A673 (cell line): ENCODE measurements around the gene USP36. TPM values are rescaled to one million over a fixed set of nuclear protein-coding genes. Genes with fewer than 3 reads are reported as not detected.

Source experiments
- BruUV-seq: library from RNA; stranded (reverse); fragments of 400-500 nt; replicated peaks from 2 replicates; lab custom pipeline; 2021; lab: Mats Ljungman, UMichigan
- CTCF ChIA-PET: fragments of 300-600 bp; sonication (Branson Sonifier 250); formaldehyde crosslinking; loops from one replicate; lab custom pipeline; 2022; ENCODE audit warnings: antibody characterized with exemption; lab: Charles Lee
- POLR2A ChIA-PET: fragments of 300-600 bp; sonication (Branson Sonifier 250); formaldehyde crosslinking; loops from one replicate; lab custom pipeline; 2022; ENCODE audit warnings: antibody characterized with exemption; ENCODE audit not compliant: low non-redundant PET; lab: Charles Lee
- DNase-seq: peaks from one replicate; pipeline ENCODE4 v3.0.0-alpha.2; 2015; ENCODE audit warnings: low spot score
- H3K27ac ChIP-seq: fragments of 200-600 bp; sonication (generic); 2 replicates; pipeline ENCODE4 v1.5.1; 2016; ENCODE audit warnings: mixed run types, low read depth, mild to moderate bottlenecking, mixed read lengths, antibody characterized with exemption, low read length; ENCODE audit not compliant: poor library complexity, severe bottlenecking
- H3K27me3 ChIP-seq: fragments of 200-600 bp; sonication (generic); replicated peaks from 2 replicates; pipeline ENCODE4 v1.6.1; 2017; ENCODE audit warnings: mixed run types, low read depth, mild to moderate bottlenecking, mixed read lengths, antibody characterized with exemption, low read length; ENCODE audit not compliant: insufficient read depth, poor library complexity
- H3K36me3 ChIP-seq: fragments of 200-600 bp; sonication (generic); 2 replicates; pipeline ENCODE4 v1.6.1; 2016; ENCODE audit warnings: mixed run types, mild to moderate bottlenecking, mixed read lengths, antibody characterized with exemption, low read length; ENCODE audit not compliant: insufficient read depth, poor library complexity, severe bottlenecking
- H3K4me1 ChIP-seq: fragments of 200-600 bp; sonication (generic); 2 replicates; pipeline ENCODE4 v1.6.1; 2017; ENCODE audit warnings: mixed run types, mild to moderate bottlenecking, mixed read lengths, antibody characterized with exemption, low read length; ENCODE audit not compliant: insufficient read depth, poor library complexity, severe bottlenecking
- H3K4me3 ChIP-seq: fragments of 200-600 bp; sonication (generic); 2 replicates; pipeline ENCODE4 v1.5.1; 2016; ENCODE audit warnings: low read depth, mixed run types, mild to moderate bottlenecking, mixed read lengths, low read length; ENCODE audit not compliant: poor library complexity, severe bottlenecking
- H3K9me3 ChIP-seq: fragments of 200-600 bp; sonication (generic); 2 replicates; pipeline ENCODE4 v1.6.1; 2016; ENCODE audit warnings: mixed run types, low read depth, mild to moderate bottlenecking, mixed read lengths, antibody characterized with exemption, low read length; ENCODE audit not compliant: poor library complexity, severe bottlenecking
- EZH2 ChIP-seq: fragments of 200-600 bp; sonication (generic); IDR thresholded peaks from 2 replicates; pipeline ENCODE4 v1.6.1; 2017; ENCODE audit warnings: borderline replicate concordance, low read depth, mild to moderate bottlenecking, mixed read lengths, antibody characterized with exemption, low read length; ENCODE audit not compliant: poor library complexity, severe bottlenecking
- intact Hi-C: fragments of 100-400 bp; cut with micrococcal nuclease; formaldehyde crosslinking; loops from one replicate; pipeline ENCODE4 v1.10.0; 2022; ENCODE audit not compliant: unreplicated experiment
- total RNA-seq: library from RNA; stranded (reverse); gene quantifications from 2 replicates; pipeline ENCODE4 v1.2.3, GENCODE V29; 2021
- TF ChIP-seq, protein P1 (sequence below): fragments of 300-800, 200-600 bp; sonication (generic); conservative IDR thresholded peaks from 2 replicates; pipeline ENCODE4 v1.5.1; 2017; ENCODE audit warnings: low read depth, mild to moderate bottlenecking, antibody characterized with exemption, low read length, moderate library complexity, mixed read lengths

The USP36 gene
- total RNA-seq, 1 experiment from 2014 or later: 74.9 TPM

DNA sequence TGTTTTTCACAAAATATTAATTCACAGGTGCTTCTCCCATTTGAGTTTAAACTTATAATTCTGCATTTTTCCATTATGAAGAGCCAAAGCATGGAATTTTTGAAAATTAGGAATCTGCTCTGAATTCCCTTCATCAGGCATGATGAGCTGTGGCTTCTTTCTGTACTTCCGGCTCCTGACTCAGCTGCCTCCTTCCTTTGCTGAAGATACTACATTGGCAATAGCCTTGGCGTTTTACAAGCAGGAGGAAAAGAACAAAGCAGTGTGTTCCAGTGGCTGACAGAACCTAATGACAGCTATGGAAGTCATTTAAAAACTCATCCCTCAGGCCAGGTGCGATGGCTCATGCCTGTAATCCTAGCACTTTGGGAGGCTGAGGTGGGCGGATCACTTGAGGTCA is 18.4 kb upstream of the USP36 start:
- Histone ChIP-seq H3K27ac (no peak overlapping the region), H3K36me3 (no peaks in the 10 kb centered on the region), H3K9me3 (no peaks in the 10 kb centered on the region), H3K27me3 (no peaks in the 10 kb centered on the region), H3K4me3 (no peak overlapping the region), H3K4me1 (no peaks in the 10 kb centered on the region)
- CTCF ChIA-PET: interaction anchor here (0.7 kb wide), 1 partner anchor 46 kb away, joined by 3 read pairs; no protein-coding TSS in a partner anchor
- TF ChIP-seq, protein P1, sequence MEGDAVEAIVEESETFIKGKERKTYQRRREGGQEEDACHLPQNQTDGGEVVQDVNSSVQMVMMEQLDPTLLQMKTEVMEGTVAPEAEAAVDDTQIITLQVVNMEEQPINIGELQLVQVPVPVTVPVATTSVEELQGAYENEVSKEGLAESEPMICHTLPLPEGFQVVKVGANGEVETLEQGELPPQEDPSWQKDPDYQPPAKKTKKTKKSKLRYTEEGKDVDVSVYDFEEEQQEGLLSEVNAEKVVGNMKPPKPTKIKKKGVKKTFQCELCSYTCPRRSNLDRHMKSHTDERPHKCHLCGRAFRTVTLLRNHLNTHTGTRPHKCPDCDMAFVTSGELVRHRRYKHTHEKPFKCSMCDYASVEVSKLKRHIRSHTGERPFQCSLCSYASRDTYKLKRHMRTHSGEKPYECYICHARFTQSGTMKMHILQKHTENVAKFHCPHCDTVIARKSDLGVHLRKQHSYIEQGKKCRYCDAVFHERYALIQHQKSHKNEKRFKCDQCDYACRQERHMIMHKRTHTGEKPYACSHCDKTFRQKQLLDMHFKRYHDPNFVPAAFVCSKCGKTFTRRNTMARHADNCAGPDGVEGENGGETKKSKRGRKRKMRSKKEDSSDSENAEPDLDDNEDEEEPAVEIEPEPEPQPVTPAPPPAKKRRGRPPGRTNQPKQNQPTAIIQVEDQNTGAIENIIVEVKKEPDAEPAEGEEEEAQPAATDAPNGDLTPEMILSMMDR: no peak
- no peak for TF ChIP-seq EZH2
- POLR2A ChIA-PET: no interaction called here
- BruUV-seq: no TSS peak
- no peak for DNase-seq
- intact Hi-C loops: no loop called here

DNA sequence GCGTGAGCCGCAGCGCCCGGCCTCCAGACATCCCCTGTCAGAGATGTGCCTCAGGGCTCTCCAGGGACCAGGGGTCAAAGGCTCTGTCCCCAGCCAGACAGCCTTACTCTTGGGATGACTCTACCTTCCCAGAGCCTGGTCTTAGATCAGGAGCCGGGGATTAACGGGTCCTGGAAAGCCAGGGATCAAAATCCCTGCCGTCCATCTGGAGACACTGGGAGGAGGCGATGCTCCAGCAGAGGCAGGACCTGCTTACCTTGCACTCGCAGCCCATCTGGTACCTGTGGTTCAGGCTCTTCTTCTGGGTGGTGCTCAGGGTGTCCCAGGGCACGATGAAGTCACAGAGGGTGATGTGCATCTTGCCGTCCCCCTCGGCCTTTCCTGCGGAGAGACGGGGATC is 16.7 kb upstream of the USP36 start:
- CTCF ChIA-PET: no interaction called here
- Histone ChIP-seq H3K27ac (no peak overlapping the region), H3K9me3 (no peaks in the 10 kb centered on the region), H3K4me3 (no peak overlapping the region), H3K4me1 (no peaks in the 10 kb centered on the region), H3K36me3 (no peaks in the 10 kb centered on the region), H3K27me3 (no peaks in the 10 kb centered on the region)
- no TSS peak for BruUV-seq
- DNase-seq: no peak
- TF ChIP-seq, protein P1: no peak
- TF ChIP-seq EZH2: no peak
- POLR2A ChIA-PET: no interaction called here
- intact Hi-C loops: no loop called here

DNA sequence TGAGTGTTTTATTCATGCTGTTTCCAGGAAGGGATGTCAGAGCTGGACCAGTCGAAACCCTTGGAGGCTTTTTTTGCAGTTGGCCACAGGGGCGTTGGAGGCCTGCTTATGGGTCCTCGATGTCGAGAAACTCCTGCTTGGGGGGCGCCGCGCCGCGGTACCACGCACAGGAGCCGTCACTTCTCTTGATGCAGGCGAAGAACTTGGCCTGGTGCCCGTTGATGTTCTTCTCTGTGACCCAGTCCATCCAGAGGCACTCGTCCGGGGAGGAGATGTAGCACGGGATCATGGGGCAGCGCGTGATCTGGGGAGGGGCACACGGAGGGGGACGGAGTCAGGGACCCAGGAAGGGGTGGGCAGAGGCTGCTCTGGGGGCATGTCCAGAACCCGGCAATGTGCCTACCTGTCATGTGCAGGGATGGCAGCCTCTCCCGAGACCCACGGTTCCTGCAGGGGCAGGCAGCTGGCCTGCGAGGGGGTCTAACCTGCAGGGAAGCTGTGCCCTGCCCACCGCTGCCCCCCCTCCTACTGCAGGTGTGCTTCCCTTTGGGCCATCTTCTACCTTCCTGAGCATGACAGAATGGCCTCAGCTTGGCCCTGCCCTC is 15.0 kb upstream of the USP36 start:
- intact Hi-C loops: no loop called here
- Histone ChIP-seq H3K9me3 (no peaks in the 10 kb centered on the region), H3K27me3 (no peaks in the 10 kb centered on the region), H3K36me3 (no peaks in the 10 kb centered on the region), H3K4me1 (no peaks in the 10 kb centered on the region), H3K27ac (no peak overlapping the region), H3K4me3 (no peak overlapping the region)
- TF ChIP-seq EZH2: no peak
- TF ChIP-seq, protein P1: no peak
- DNase-seq: no peak
- ChIA-PET CTCF (no interaction called here), POLR2A (no interaction called here)
- no TSS peak for BruUV-seq
